ENCODE results near the gene CTSD. TPM values are rescaled to one million over a fixed set of nuclear protein-coding genes. Genes with fewer than 3 reads are reported as not detected.

CTSD gene
- total RNA-seq, 1 experiment from 2014 or later = 158 TPM

DNA sequence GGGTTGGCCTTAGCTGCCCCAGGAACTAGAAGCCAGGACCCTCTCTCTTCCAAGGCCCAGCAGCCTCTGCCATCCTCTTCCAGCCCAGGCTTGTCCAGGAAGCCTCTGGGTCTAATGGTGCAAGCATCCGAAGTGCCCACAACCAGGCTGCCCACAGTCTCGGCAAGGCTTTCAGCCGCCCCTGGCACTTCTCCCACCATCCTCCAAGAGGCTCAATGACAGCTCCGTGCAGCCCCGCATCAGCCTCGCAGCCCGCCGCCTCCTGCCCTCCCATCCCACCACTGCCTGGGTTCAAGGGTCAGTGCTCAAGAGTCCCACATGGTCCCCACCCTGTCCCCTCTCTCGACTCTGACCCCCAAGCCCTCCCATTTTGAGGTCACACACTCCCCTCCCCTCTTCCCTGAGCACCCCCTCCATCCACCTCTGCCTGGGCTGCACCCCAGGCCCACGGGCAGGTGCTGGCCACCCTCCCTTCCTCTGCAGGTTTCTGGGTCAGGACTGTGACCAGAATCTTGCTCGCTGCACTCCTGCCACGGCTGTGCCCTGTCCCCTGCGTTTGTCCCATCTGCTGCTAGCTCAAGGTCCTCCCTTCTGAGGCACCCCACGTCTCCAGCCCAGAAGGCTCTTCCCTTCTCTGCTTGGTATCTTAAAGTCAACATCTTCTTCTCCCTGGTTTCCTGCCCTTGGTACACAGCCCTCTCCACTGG lies 30.6 kb downstream of the CTSD start:
- no peak overlapping the region for H2BK5ac ChIP-seq (ENCODE audit: insufficient read length, low read length)
- no peak overlapping the region for H3T11ph ChIP-seq (ENCODE audit: low read length)
- H3K18ac ChIP-seq (ENCODE audit: insufficient read length, low read depth, low read length) = no peak overlapping the region
- TF ChIP-seq CTCF (conservative IDR thresholded peaks at IDR 0.05) = no peak
- Mint-ChIP-seq H3K4me1 (peaks cover 2 to 3% of the 10 kb centered on the region in 2 experiments; a peak in 2 of 4 replicates), H3K27ac (no peak overlapping the region; a peak in 1 of 7 replicates), H3K27me3 (ENCODE audit: low read depth) (peaks cover 95% of the 10 kb centered on the region), H3K36me3 (ENCODE audit: insufficient read depth in 1 of 3, low read depth in 3 of 3) (no peaks in the 10 kb centered on the region; a peak in 1 of 7 replicates), H3K9me3 (peaks cover 10 to 19% of the 10 kb centered on the region in 2 experiments), H3K4me3 (no peak overlapping the region)
- no peak overlapping the region for H2BK20ac ChIP-seq (ENCODE audit: low read depth, low read length, poor library complexity, severe bottlenecking)
- no peaks in the 10 kb centered on the region for H3K79me2 ChIP-seq (ENCODE audit: insufficient read depth, low read length)
- no peak overlapping the region for H3K9ac ChIP-seq (ENCODE audit: extremely low read depth, insufficient read length, low read length)
- H2BK12ac ChIP-seq (ENCODE audit: insufficient read length, low read depth, low read length) = no peak overlapping the region
- no peaks in the 10 kb centered on the region; the same call in 1 of the 2 replicates for H3K27me3 ChIP-seq (ENCODE audit: insufficient read depth, low read length)
- no peak overlapping the region for H2AFZ ChIP-seq (ENCODE audit: low read length)
- no peaks in the 10 kb centered on the region for H3K9me3 ChIP-seq (ENCODE audit: control insufficient read depth, low read depth, low read length)
- WGBS (ENCODE audit: extremely low coverage, insufficient read length, low lambda C conversion rate) = no CpG with 5 or more reads among the region's 14 CpGs
- no peak overlapping the region for H3K4ac ChIP-seq (ENCODE audit: low read depth, low read length)
- no peak overlapping the region; the same call in 1 of the 2 replicates for H3K14ac ChIP-seq (ENCODE audit: insufficient read depth, low read length)
- no peak for DNase-seq
- no peak overlapping the region for H3K4me2 ChIP-seq (ENCODE audit: insufficient read depth, insufficient read length, low read length)
- H3K23ac ChIP-seq (ENCODE audit: insufficient read length, low read depth, low read length) = no peak overlapping the region
- H3K79me1 ChIP-seq (ENCODE audit: insufficient read depth, low read depth, low read length, poor library complexity, severe bottlenecking) = no peaks in the 10 kb centered on the region
- no peak overlapping the region for H4K91ac ChIP-seq (ENCODE audit: insufficient read length, low read depth, low read length)
- no peak overlapping the region for H3K56ac ChIP-seq (ENCODE audit: insufficient read length, low read depth, low read length)
- no peak overlapping the region for H2BK15ac ChIP-seq (ENCODE audit: low read depth, low read length)
- no peaks in the 10 kb centered on the region for H3K23me2 ChIP-seq (ENCODE audit: insufficient read length, low read depth, low read length, poor library complexity, severe bottlenecking)
- H3K27ac ChIP-seq (ENCODE audit: insufficient read length, low read depth, low read length) = no peak overlapping the region
- H4K20me1 ChIP-seq (ENCODE audit: control insufficient read depth, insufficient read depth, insufficient read length) = peaks cover under 1% of the 10 kb centered on the region
- H2AK5ac ChIP-seq (ENCODE audit: insufficient read length, low read length) = no peak overlapping the region
- no peak overlapping the region for H4K5ac ChIP-seq (ENCODE audit: insufficient read length, low read depth, low read length)
- no peaks in the 10 kb centered on the region for H3K4me1 ChIP-seq (ENCODE audit: insufficient read depth, low read length)
- no peak overlapping the region for H2BK120ac ChIP-seq (ENCODE audit: low read depth, low read length, poor library complexity, severe bottlenecking)
- H4K8ac ChIP-seq (replicated peaks; ENCODE audit: insufficient read length, low read depth, low read length) = no peak overlapping the region
